Measurements from ENCODE around the gene NKIRAS2.

The NKIRAS2 gene

GRCh38 chr17:42027590-42027889 lies 7.7 kb downstream of the NKIRAS2 start:
- H3K4me3 ChIP-seq (ENCODE audit: low read length) = no peak overlapping the region
- DNase-seq (ENCODE audit: low read depth) = no peak
- TF ChIP-seq CTCF (IDR thresholded peaks at IDR 0.05; ENCODE audit: insufficient read depth, low read depth, low read length, missing control alignments) = no peak

- peak; percentile 46 for TF ChIP-seq CTCF (IDR thresholded peaks at IDR 0.05; ENCODE audit: insufficient read depth, low read depth, low read length, missing control alignments)
- H3K4me3 ChIP-seq (ENCODE audit: low read length) = no peak overlapping the region
- DNase-seq (ENCODE audit: low read depth) = peak; percentile 41
These were observed 8.3 kb downstream of the NKIRAS2 start for GRCh38 chr17:42027961-42028790.

GRCh38 chr17:42028791-42029127 lies 8.9 kb downstream of the NKIRAS2 start:
- TF ChIP-seq CTCF (IDR thresholded peaks at IDR 0.05; ENCODE audit: insufficient read depth, low read depth, low read length, missing control alignments) = no peak
- no peak for DNase-seq (ENCODE audit: low read depth)
- H3K4me3 ChIP-seq (ENCODE audit: low read length) = no peak overlapping the region

DNA sequence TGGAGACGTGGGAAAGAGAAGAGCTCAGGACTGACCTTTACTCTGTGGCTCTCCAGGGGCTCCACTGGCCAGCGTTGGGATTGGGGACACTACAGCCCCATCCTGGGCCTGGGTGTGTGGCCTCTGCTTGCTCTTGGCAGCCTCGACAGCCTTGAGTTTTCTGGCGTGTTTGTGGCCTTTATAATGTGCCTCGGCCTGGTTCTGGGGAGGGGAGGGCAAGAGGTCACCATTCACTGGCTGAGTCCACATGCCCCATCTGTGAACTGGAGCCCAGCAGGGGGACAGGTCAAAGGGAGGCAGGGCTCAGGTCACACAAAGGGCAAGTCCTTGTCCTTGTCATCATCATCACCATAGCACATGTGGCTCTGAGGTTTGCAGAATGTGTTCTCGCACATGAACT lies 11.7 kb downstream of the NKIRAS2 start:
- TF ChIP-seq CTCF (IDR thresholded peaks at IDR 0.05; ENCODE audit: insufficient read depth, low read depth, low read length, missing control alignments) = no peak
- H3K4me3 ChIP-seq (ENCODE audit: low read length) = no peak overlapping the region
- DNase-seq (ENCODE audit: low read depth) = no peak

DNA sequence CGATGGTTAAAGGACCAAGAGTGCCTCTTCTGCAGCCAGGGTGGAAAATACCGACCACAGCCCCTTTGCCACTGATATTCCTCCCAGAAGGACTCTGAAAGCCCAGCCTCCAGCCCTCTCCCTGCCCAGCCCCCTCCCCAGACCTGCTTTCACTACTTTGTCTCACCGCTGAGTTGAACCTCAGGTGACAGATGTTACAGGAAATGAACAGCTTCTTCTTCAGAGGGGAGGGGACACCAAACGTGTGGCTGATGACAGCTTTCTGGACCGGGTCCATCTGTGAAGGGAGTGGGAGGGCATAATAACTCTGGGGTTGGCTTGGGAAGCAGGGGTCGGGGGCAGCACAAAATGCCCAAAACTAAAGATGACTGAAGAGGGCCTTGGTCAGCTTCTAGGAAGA lies 14.2 kb downstream of the NKIRAS2 start:
- no peak overlapping the region for H3K4me3 ChIP-seq (ENCODE audit: low read length)
- no peak for TF ChIP-seq CTCF (IDR thresholded peaks at IDR 0.05; ENCODE audit: insufficient read depth, low read depth, low read length, missing control alignments)
- no peak for DNase-seq (ENCODE audit: low read depth)

- no peak for DNase-seq (ENCODE audit: low read depth)
- no peak for TF ChIP-seq CTCF (IDR thresholded peaks at IDR 0.05; ENCODE audit: insufficient read depth, low read depth, low read length, missing control alignments)
- no peak overlapping the region for H3K4me3 ChIP-seq (ENCODE audit: low read length)
These were observed 18.5 kb downstream of the NKIRAS2 start for GRCh38 chr17:42038221-42038973.
